OCI-LY1 (cell line): ENCODE results near the gene ZNF319.

Experiments used
- H2AFZ ChIP-seq: fragments of 200-600 bp; sonication (generic), shearing (Covaris generic); 2 replicates; pipeline ENCODE4 v1.6.0; 2014; ENCODE audit warnings: antibody characterized with exemption, mild to moderate bottlenecking, low read length
- H3F3A ChIP-seq: fragments of 200-600 bp; sonication (generic), shearing (Covaris generic); 2 replicates; pipeline ENCODE4 v1.6.0; 2014; ENCODE audit warnings: mild to moderate bottlenecking, antibody characterized with exemption, low read length, moderate library complexity; ENCODE audit not compliant: insufficient read depth
- H3K27ac ChIP-seq: fragments of 200-600 bp; sonication (generic); 2 replicates; pipeline ENCODE4 v1.5.1; 2014; ENCODE audit warnings: low read length, mixed run types, mild to moderate bottlenecking, low read depth; ENCODE audit not compliant: poor library complexity, severe bottlenecking
- H3K27me3 ChIP-seq: fragments of 200-600 bp; sonication (generic); 2 replicates; pipeline ENCODE4 v1.6.0; 2014; ENCODE audit warnings: antibody characterized with exemption, mild to moderate bottlenecking, low read length, moderate library complexity; ENCODE audit not compliant: insufficient read depth
- H3K36me3 ChIP-seq: fragments of 200-600 bp; sonication (generic); 2 replicates; pipeline ENCODE4 v1.6.1; 2014; ENCODE audit warnings: mild to moderate bottlenecking, antibody characterized with exemption, low read length, moderate library complexity, mixed read lengths; ENCODE audit not compliant: insufficient read depth
- H3K4me1 ChIP-seq: fragments of 200-600 bp; sonication (generic); 2 replicates; pipeline ENCODE4 v1.5.1; 2014; ENCODE audit warnings: mild to moderate bottlenecking, low read length, moderate library complexity; ENCODE audit not compliant: insufficient read depth, severe bottlenecking
- H3K4me2 ChIP-seq: fragments of 200-600 bp; sonication (generic), shearing (Covaris generic); 2 replicates; pipeline ENCODE4 v1.6.1; 2014; ENCODE audit warnings: low read length
- H3K4me3 ChIP-seq: fragments of 200-600 bp; sonication (generic); 2 replicates; pipeline ENCODE4 v1.5.1; 2014; ENCODE audit warnings: low read length, low read depth, mild to moderate bottlenecking, mixed read lengths; ENCODE audit not compliant: poor library complexity, severe bottlenecking
- H3K79me2 ChIP-seq: fragments of 200-600 bp; shearing (Covaris generic); 2 replicates; pipeline ENCODE4 v1.6.1; 2016; ENCODE audit warnings: mixed run types, low read length, mixed read lengths; ENCODE audit not compliant: insufficient read depth
- H3K9ac ChIP-seq: fragments of 200-600 bp; sonication (generic), shearing (Covaris generic); 2 replicates; pipeline ENCODE4 v1.6.1; 2014; ENCODE audit warnings: mild to moderate bottlenecking, low read length, mixed read lengths
- H3K9me2 ChIP-seq: fragments of 200-600 bp; sonication (generic), shearing (Covaris generic); 2 replicates; pipeline ENCODE4 v1.6.1; 2014; ENCODE audit warnings: low read depth, mild to moderate bottlenecking, low read length, mixed read lengths
- H3K9me3 ChIP-seq: fragments of 200-600 bp; shearing (Covaris generic); 2 replicates; pipeline ENCODE4 v1.6.1; 2014; ENCODE audit warnings: low read length, mixed read lengths
- H4K20me1 ChIP-seq: fragments of 200-600 bp; sonication (generic), shearing (Covaris generic); 2 replicates; pipeline ENCODE4 v1.6.0; 2016; ENCODE audit warnings: mild to moderate bottlenecking, low read length; ENCODE audit not compliant: insufficient read depth
- EZH2 ChIP-seq: fragments of 200-600 bp; sonication (generic), shearing (Covaris generic); IDR thresholded peaks from 2 replicates; pipeline ENCODE4 v1.8.0; 2017; ENCODE audit warnings: borderline replicate concordance, mixed run types, mild to moderate bottlenecking, antibody characterized with exemption, low read length, moderate library complexity, mixed read lengths
- TF ChIP-seq, protein P1 (sequence below): fragments of 200-600 bp; sonication (generic), shearing (Covaris generic); IDR thresholded peaks from 2 replicates; pipeline ENCODE4 v1.5.1; 2017; ENCODE audit warnings: mild to moderate bottlenecking, antibody characterized with exemption, low read length, moderate library complexity, mixed read lengths

Gene ZNF319

DNA sequence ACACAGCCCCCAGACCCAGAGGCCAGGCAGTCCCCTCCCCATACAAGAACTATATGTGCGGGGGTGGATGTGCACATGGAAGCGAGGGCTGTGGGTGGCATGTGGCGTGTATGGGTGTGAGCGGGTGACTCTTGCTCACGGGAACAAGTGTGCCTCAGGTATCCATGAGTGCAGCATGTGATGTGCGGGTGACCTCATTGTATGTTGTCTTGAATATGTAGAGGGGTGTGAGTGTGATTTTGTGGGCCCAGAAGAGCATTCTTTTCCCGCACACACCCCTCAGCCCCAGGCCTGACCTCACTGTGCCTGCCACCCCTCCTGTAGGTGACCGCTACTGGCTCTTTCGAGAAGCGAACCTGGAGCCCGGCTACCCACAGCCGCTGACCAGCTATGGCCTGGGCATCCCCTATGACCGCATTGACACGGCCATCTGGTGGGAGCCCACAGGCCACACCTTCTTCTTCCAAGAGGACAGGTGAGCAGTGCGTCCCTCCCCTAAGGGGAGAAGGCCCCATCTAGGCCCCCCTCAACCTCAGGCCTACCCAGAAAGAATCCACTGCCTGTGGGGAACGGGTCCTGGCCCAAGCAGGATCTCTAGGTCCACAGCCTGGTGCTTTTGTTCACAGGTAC lies 42.5 kb upstream of the ZNF319 start:
- H3K4me3 ChIP-seq: no peak overlapping the region
- H3K27me3 ChIP-seq: no peaks in the 10 kb centered on the region
- H3K79me2 ChIP-seq: no peaks in the 10 kb centered on the region
- H3K9me3 ChIP-seq: no peaks in the 10 kb centered on the region
- H3K9ac ChIP-seq: no peak overlapping the region
- H3K27ac ChIP-seq: no peak overlapping the region
- H3K9me2 ChIP-seq: no peaks in the 10 kb centered on the region
- H4K20me1 ChIP-seq: no peaks in the 10 kb centered on the region
- no peak overlapping the region for H3K4me2 ChIP-seq
- H2AFZ ChIP-seq: no peak overlapping the region
- TF ChIP-seq, protein P1, sequence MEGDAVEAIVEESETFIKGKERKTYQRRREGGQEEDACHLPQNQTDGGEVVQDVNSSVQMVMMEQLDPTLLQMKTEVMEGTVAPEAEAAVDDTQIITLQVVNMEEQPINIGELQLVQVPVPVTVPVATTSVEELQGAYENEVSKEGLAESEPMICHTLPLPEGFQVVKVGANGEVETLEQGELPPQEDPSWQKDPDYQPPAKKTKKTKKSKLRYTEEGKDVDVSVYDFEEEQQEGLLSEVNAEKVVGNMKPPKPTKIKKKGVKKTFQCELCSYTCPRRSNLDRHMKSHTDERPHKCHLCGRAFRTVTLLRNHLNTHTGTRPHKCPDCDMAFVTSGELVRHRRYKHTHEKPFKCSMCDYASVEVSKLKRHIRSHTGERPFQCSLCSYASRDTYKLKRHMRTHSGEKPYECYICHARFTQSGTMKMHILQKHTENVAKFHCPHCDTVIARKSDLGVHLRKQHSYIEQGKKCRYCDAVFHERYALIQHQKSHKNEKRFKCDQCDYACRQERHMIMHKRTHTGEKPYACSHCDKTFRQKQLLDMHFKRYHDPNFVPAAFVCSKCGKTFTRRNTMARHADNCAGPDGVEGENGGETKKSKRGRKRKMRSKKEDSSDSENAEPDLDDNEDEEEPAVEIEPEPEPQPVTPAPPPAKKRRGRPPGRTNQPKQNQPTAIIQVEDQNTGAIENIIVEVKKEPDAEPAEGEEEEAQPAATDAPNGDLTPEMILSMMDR: no peak
- no peak for TF ChIP-seq EZH2
- H3F3A ChIP-seq: no peaks in the 10 kb centered on the region
- H3K4me1 ChIP-seq: no peaks in the 10 kb centered on the region
- no peaks in the 10 kb centered on the region for H3K36me3 ChIP-seq

DNA sequence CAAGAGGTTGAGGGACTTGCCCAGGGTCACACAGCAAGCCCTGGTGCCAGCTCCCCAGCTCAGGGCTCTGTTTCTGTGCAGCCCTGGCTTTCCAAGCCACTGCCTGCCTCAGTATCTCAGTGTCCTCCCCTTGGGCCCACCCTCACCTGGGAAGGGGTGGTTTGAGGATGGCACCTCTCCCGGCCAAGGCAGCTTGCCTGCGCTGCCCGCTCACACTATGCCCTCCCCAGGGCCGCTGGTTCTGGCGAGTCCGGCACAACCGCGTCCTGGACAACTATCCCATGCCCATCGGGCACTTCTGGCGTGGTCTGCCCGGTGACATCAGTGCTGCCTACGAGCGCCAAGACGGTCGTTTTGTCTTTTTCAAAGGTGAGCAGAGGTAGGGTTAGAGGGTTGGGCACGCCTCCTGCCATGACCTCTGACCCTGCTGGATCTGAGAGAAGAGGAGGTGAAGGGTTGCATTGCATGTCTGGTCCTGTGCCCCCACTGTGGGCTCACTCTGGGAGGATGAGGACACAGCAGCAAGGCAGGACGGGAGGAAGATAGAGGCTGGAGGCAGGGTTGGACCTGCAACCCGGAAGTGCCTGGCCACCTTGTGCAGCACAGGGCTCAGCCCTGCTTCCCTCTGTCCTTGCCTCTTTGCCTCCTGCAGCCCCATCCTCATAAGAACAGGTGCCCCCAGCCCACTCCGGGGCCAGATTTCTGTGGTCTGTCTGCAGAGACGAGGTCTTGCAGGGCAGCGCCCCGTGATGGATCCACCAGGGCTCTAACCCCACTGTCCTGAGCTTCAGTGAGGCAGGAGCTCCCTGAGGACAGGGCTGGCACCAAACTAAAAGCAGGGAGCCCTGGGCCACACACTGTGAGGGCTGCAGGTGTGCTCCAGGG lies 41.8 kb upstream of the ZNF319 start:
- no peaks in the 10 kb centered on the region for H3K36me3 ChIP-seq
- no peaks in the 10 kb centered on the region for H3F3A ChIP-seq
- no peak overlapping the region for H3K27ac ChIP-seq
- H3K79me2 ChIP-seq: no peaks in the 10 kb centered on the region
- no peak overlapping the region for H3K9ac ChIP-seq
- H3K4me2 ChIP-seq: no peak overlapping the region
- H3K9me3 ChIP-seq: no peaks in the 10 kb centered on the region
- TF ChIP-seq EZH2: no peak
- TF ChIP-seq, protein P1: no peak
- no peaks in the 10 kb centered on the region for H4K20me1 ChIP-seq
- H3K27me3 ChIP-seq: no peaks in the 10 kb centered on the region
- H3K4me1 ChIP-seq: no peaks in the 10 kb centered on the region
- H3K4me3 ChIP-seq: no peak overlapping the region
- H3K9me2 ChIP-seq: no peaks in the 10 kb centered on the region
- no peak overlapping the region for H2AFZ ChIP-seq

GRCh38 chr16:58041628-58041955 lies 41.1 kb upstream of the ZNF319 start:
- Histone ChIP-seq H4K20me1 (no peaks in the 10 kb centered on the region), H3K4me2 (no peak overlapping the region), H3K79me2 (no peaks in the 10 kb centered on the region), H3K9me3 (no peaks in the 10 kb centered on the region), H3K9ac (no peak overlapping the region), H3K27ac (no peak overlapping the region), H3F3A (no peaks in the 10 kb centered on the region), H3K4me1 (no peaks in the 10 kb centered on the region), H3K4me3 (no peak overlapping the region), H3K36me3 (no peaks in the 10 kb centered on the region), H3K27me3 (no peaks in the 10 kb centered on the region), H2AFZ (no peak overlapping the region), H3K9me2 (no peaks in the 10 kb centered on the region)
- TF ChIP-seq EZH2: no peak
- TF ChIP-seq, protein P1: no peak
